B cell (primary cell): ENCODE results near the gene UBR2. TPM values are rescaled to one million over a fixed set of nuclear protein-coding genes. Genes with fewer than 3 reads are reported as not detected.

Experiments used
- ATAC-seq: fragments of 200-7000 bp; cut with Tn5 transposase; one replicate; pipeline ENCODE4 v1.10.0; 2021; ENCODE audit warnings: low read depth, mild to moderate bottlenecking, moderate number of reproducible peaks, moderate library complexity
- CTCF ChIA-PET: fragments of 350-600 bp; sonication (Branson Sonifier 250); formaldehyde crosslinking; loops from one replicate; lab custom pipeline; 2021; ENCODE audit warnings: antibody characterized with exemption, inconsistent platforms; lab: Charles Lee
- POLR2A ChIA-PET: fragments of 350-600 bp; sonication (Branson Sonifier 250); formaldehyde crosslinking; loops from one replicate; lab custom pipeline; 2021; ENCODE audit warnings: antibody characterized with exemption; lab: Charles Lee
- DNase-seq: peaks from one replicate; pipeline ENCODE4 v3.0.0; 2013
- H2AFZ ChIP-seq: 2 replicates; pipeline ENCODE4 v1.6.1; 2012; ENCODE audit warnings: mild to moderate bottlenecking, low read depth, low read length; ENCODE audit not compliant: insufficient read depth, poor library complexity, severe bottlenecking
- H3K27ac ChIP-seq, 2 donors: 1 replicate in 1 of 2; 2 replicates in 1 of 2; pipeline ENCODE4 v1.5.1; 2012 to 2013; ENCODE audit warnings: low read length in 2 of 2, mild to moderate bottlenecking in 2 of 2, moderate library complexity in 1 of 2
- H3K27me3 ChIP-seq, 4 experiments: fragments of 200-600 bp in 1 of 4; sonication (generic) in 1 of 4; replicated peaks in 1 of 4; 1 replicate in 2 of 4; 2 replicates in 2 of 4; pipeline versions ENCODE4 v1.6.1 to v1.7.0; 2013 to 2016; ENCODE audit warnings: low read length in 3 of 4, mild to moderate bottlenecking in 2 of 4, mixed read lengths in 1 of 4, moderate library complexity in 1 of 4; ENCODE audit not compliant: insufficient read depth in 4 of 4, control insufficient read depth in 3 of 4; ENCODE audit errors: control extremely low read depth in 1 of 4
- H3K36me3 ChIP-seq, 2 experiments: replicated peaks in 1 of 2; 1 replicate in 1 of 2; 2 replicates in 1 of 2; pipeline versions ENCODE4 v1.6.1 to v1.7.1; 2013; ENCODE audit warnings: low read length in 1 of 2; ENCODE audit not compliant: insufficient read depth in 2 of 2, control insufficient read depth in 1 of 2; ENCODE audit errors: control extremely low read depth in 1 of 2, extremely low read depth in 1 of 2
- H3K4me1 ChIP-seq, 2 donors: fragments of 200-600 bp in 1 of 2; sonication (generic) in 1 of 2; 1 replicate in 1 of 2; 2 replicates in 1 of 2; pipeline versions ENCODE4 v1.5.1 to v1.6.1; 2013 to 2017; ENCODE audit warnings: low read length in 2 of 2; ENCODE audit not compliant: control insufficient read depth in 2 of 2, insufficient read depth in 2 of 2
- H3K4me2 ChIP-seq: replicated peaks from 2 replicates; pipeline ENCODE3; 2012; ENCODE audit warnings: mild to moderate bottlenecking, low read depth, low read length; ENCODE audit not compliant: poor library complexity, severe bottlenecking
- H3K4me3 ChIP-seq, 5 experiments: fragments of 200-600 bp in 1 of 5; sonication (generic) in 1 of 5; 1 replicate in 3 of 5; 2 replicates in 2 of 5; pipeline versions ENCODE4 v1.5.1 to v1.7.0; 2011 to 2016; ENCODE audit warnings: low read length in 4 of 5, mild to moderate bottlenecking in 4 of 5, low read depth in 2 of 5, control low read depth in 1 of 5, moderate library complexity in 1 of 5; ENCODE audit not compliant: insufficient read depth in 1 of 5; ENCODE audit errors: control extremely low read depth in 1 of 5, extremely low read depth in 1 of 5
- H3K79me2 ChIP-seq: fragments of 200-600 bp; sonication (generic); one replicate; pipeline ENCODE4 v1.6.0; 2016; ENCODE audit warnings: low read length; ENCODE audit not compliant: control insufficient read depth, insufficient read depth
- H3K9ac ChIP-seq: fragments of 200-600 bp; sonication (generic); 2 replicates; pipeline ENCODE4 v1.6.1; 2017; ENCODE audit warnings: mild to moderate bottlenecking, low read length, moderate library complexity
- H3K9me3 ChIP-seq, 3 donors: one replicate each; pipeline versions ENCODE4 v1.6.1 to v1.7.1; 2013; ENCODE audit warnings: low read length in 2 of 3; ENCODE audit not compliant: control insufficient read depth in 2 of 3, insufficient read depth in 1 of 3; ENCODE audit errors: control extremely low read depth in 1 of 3
- H4K20me1 ChIP-seq: 2 replicates; pipeline ENCODE4 v1.6.0; 2012; ENCODE audit warnings: mild to moderate bottlenecking, low read length; ENCODE audit not compliant: insufficient read depth, control insufficient read depth, poor library complexity, severe bottlenecking
- H3K27ac Mint-ChIP-seq: one replicate; pipeline ENCODE4 v1.8.0; 2021; ENCODE audit warnings: mixed read lengths
- H3K27me3 Mint-ChIP-seq: one replicate; pipeline ENCODE4 v1.8.0; 2021; ENCODE audit warnings: mixed read lengths
- H3K4me1 Mint-ChIP-seq: one replicate; pipeline ENCODE4 v1.8.0; 2021; ENCODE audit warnings: mixed read lengths
- H3K4me3 Mint-ChIP-seq: one replicate; pipeline ENCODE4 v1.8.0; 2021; ENCODE audit warnings: mixed read lengths
- H3K9me3 Mint-ChIP-seq: one replicate; pipeline ENCODE4 v1.8.0; 2022; ENCODE audit warnings: mixed read lengths; ENCODE audit not compliant: insufficient read depth
- EZH2 ChIP-seq: IDR thresholded peaks from 2 replicates; pipeline ENCODE4 v1.6.1; 2012; ENCODE audit warnings: borderline replicate concordance, low read depth, mild to moderate bottlenecking, moderate library complexity, low read length; ENCODE audit not compliant: insufficient read depth, poor library complexity, severe bottlenecking
- WGBS: methylation state at CpG from one replicate; pipeline ENCODE4 v1.1.5; 2013; ENCODE audit warnings: missing lambda C conversion rate; ENCODE audit not compliant: insufficient coverage; 5-methylcytosine and 5-hydroxymethylcytosine counted together
- intact Hi-C: fragments of 100-400 bp; cut with micrococcal nuclease; formaldehyde crosslinking; loops from one replicate; pipeline ENCODE4 v1.10.0; 2022
- polyA plus RNA-seq: library from polyadenylated mRNA; depleted of rRNA; stranded (reverse); fragments of >200 nt; gene quantifications from 2 replicates; pipeline ENCODE4 v1.2.3, GENCODE V29; 2012
- total RNA-seq, 2 donors: library from RNA; stranded (reverse); fragments of 120-200 nt in 1 of 2; gene quantifications; 1 replicate in 1 of 2; 2 replicates in 1 of 2; pipeline versions ENCODE4 v1.2.3 to v1.2.4, GENCODE V29; 2013 to 2022
- TF ChIP-seq, protein P1 (sequence below): fragments of 200-600 bp; IDR thresholded peaks from one replicate; pipeline ENCODE4 v1.8.0; 2022; ENCODE audit warnings: antibody characterized with exemption, mild to moderate bottlenecking

UBR2 gene
- total and polyA plus RNA-seq, 2 donors (not counting 1 experiment from before 2014, with no cell fraction given): 9.7 to 56.2 TPM

- Mint-ChIP-seq H3K27ac (no peak overlapping the region), H3K4me1 (no peaks in the 10 kb centered on the region), H3K27me3 (no peaks in the 10 kb centered on the region), H3K9me3 (no peaks in the 10 kb centered on the region), H3K4me3 (no peak overlapping the region)
- POLR2A ChIA-PET: no interaction called here
- H3K36me3 ChIP-seq: peaks cover 16 to 39% of the 10 kb centered on the region in 2 experiments
- DNase-seq (no peak), ATAC-seq (no peak)
- H3K4me2 ChIP-seq: no peak overlapping the region
- no peaks in the 10 kb centered on the region for H3K9me3 ChIP-seq
- H3K79me2 ChIP-seq: no peaks in the 10 kb centered on the region
- no peaks in the 10 kb centered on the region for H4K20me1 ChIP-seq
- no peak overlapping the region for H3K4me3 ChIP-seq
- no peaks in the 10 kb centered on the region for H3K27me3 ChIP-seq
- CTCF ChIA-PET: no interaction called here
- H3K9ac ChIP-seq: no peak overlapping the region
- intact Hi-C loops: no loop called here
- no peak overlapping the region for H3K27ac ChIP-seq
- no peak overlapping the region for H2AFZ ChIP-seq
- WGBS: no CpG with 5 or more reads among the region's 3 CpGs
- no peaks in the 10 kb centered on the region for H3K4me1 ChIP-seq
- no peak for TF ChIP-seq EZH2
- TF ChIP-seq, protein P1, sequence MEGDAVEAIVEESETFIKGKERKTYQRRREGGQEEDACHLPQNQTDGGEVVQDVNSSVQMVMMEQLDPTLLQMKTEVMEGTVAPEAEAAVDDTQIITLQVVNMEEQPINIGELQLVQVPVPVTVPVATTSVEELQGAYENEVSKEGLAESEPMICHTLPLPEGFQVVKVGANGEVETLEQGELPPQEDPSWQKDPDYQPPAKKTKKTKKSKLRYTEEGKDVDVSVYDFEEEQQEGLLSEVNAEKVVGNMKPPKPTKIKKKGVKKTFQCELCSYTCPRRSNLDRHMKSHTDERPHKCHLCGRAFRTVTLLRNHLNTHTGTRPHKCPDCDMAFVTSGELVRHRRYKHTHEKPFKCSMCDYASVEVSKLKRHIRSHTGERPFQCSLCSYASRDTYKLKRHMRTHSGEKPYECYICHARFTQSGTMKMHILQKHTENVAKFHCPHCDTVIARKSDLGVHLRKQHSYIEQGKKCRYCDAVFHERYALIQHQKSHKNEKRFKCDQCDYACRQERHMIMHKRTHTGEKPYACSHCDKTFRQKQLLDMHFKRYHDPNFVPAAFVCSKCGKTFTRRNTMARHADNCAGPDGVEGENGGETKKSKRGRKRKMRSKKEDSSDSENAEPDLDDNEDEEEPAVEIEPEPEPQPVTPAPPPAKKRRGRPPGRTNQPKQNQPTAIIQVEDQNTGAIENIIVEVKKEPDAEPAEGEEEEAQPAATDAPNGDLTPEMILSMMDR: no peak
These were observed 52.9 kb downstream of the UBR2 start for GRCh38 chr6:42616716-42617115.

GRCh38 chr6:42618105-42618504 is 54.3 kb downstream of the UBR2 start:
- no peaks in the 10 kb centered on the region for H3K27me3 Mint-ChIP-seq
- no peaks in the 10 kb centered on the region for H3K9me3 Mint-ChIP-seq
- no peaks in the 10 kb centered on the region for H3K4me1 Mint-ChIP-seq
- Histone ChIP-seq H2AFZ (no peak overlapping the region), H3K4me1 (no peaks in the 10 kb centered on the region), H3K9me3 (no peaks in the 10 kb centered on the region), H3K4me3 (no peak overlapping the region), H3K9ac (no peak overlapping the region), H3K27ac (no peak overlapping the region), H3K79me2 (peaks cover 1% of the 10 kb centered on the region), H3K27me3 (no peaks in the 10 kb centered on the region), H3K36me3 (peaks cover 14 to 36% of the 10 kb centered on the region in 2 experiments), H4K20me1 (no peaks in the 10 kb centered on the region), H3K4me2 (no peak overlapping the region)
- no CpG with 5 or more reads among the region's 1 CpG for WGBS
- ChIA-PET CTCF (no interaction called here), POLR2A (no interaction called here)
- no peak overlapping the region for H3K4me3 Mint-ChIP-seq
- TF ChIP-seq, protein P1: no peak
- no peak overlapping the region for H3K27ac Mint-ChIP-seq
- intact Hi-C loops: no loop called here
- ATAC-seq: no peak
- DNase-seq: no peak
